Occipital lobe (tissue), 2 donors: ENCODE measurements around the gene RELCH. TPM values are rescaled to one million over a fixed set of nuclear protein-coding genes. Genes with fewer than 3 reads are reported as not detected.
"Not testable (repeated sequence)": the region's sequence is repeated elsewhere in the genome, so short reads cannot be mapped to it uniquely, and the experiment has no call there.

Experiments
- DNase-seq: peaks from one replicate; lab custom pipeline; 2025; lab: John Stamatoyannopoulos, UW
- total RNA-seq: library from RNA; depleted of rRNA; stranded (reverse); fragments of >200 nt; gene quantifications from one replicate; pipeline ENCODE4 v1.2.3, GENCODE V29; 2014

Gene RELCH
- 102 TPM for total RNA-seq

DNA sequence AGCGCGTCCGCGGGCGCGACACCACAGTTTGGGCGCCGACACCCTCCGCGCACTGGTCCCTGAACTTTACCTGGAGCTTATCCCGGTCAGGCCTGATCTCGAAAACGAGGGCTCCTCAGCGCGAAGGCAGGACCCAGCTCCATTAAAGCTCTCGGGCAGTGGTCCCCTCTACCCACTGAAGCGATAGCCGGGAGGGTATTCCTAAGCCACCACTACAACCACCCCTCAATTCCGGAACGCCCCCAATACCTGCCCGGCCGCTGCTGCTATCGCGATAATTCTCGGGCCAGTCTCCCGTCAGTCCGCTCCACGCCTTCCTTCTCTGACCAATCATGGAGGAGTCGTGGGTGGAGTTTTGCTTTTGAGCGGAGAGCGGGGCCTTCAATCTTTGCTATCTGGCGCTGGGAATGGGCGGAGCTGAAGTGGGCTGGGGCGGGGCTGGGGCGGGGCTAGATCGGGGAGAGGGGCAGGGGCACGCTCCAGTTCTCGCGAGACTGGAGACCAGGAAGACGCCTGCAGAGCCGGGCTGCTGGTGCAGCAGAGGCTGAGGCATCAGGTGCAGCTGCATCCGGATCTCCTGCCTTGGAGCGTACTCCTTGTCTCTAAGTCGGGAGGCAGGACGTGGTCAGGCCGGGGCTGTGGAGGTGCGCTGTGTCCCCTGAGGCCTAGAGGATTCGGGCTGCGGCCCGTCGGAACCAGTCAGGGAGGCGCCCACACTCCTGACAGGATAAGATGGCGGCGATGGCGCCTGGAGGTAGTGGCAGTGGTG is at the start of gene RELCH, which contains the start of gene PIGN:
RELCH (plus strand) TSS at position 482 of the 769 bp plus-strand sequence; CDS start at position 733, 251 bp downstream.
PIGN (minus strand) TSS at position 283 of the 769 bp plus-strand sequence. CDS start 25,703 bp downstream, outside the sequence.
- DNase-seq = peak; percentile 99

DNA sequence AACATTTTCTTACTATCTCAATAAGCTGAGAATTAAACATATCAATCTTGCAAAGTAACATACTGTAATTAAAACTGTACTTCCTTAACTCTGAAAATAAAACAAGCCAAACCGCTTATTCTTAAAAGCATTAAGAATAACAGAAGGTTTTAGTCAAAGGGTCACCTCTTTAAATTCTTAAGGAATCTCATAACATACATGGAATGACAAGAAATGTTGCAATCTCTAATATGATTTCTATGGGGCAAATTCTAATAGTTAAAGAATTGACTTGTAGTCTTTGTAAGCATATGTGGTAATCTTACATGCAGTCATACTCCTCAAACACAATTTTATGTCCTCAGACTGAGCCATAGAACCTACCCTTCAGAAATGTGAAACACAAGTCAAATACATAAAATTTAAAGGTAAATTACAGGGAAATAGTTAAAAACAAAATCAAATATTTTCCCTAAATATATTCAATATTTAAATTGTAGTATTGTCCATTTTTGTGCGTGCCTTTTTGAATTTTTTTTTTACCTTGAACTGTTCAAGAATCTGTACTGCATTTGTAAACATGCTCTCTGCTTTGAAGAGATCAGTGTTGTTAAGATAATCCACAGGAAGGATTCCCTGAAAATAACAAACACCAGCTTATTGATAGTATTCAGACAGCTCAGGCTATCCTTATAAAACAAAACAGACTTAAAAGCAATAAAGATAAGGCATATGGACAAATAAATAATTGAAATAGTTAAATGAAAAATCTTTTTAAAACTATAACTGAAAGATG is 48.4 kb upstream of the RELCH start:
- no peak for DNase-seq

- DNase-seq = no peak
Observed at GRCh38 chr18:62140259-62140658, 46.8 kb upstream of the RELCH start.

- DNase-seq = no peak
Observed at GRCh38 chr18:62144338-62144737, 42.7 kb upstream of the RELCH start.

- DNase-seq = no peak
Observed at GRCh38 chr18:62151068-62151771, 35.8 kb upstream of the RELCH start.

- no peak for DNase-seq
Observed at GRCh38 chr18:62152844-62153243, 34.2 kb upstream of the RELCH start.

- DNase-seq = no peak
Observed at GRCh38 chr18:62157843-62158242, 29.2 kb upstream of the RELCH start.

- DNase-seq = no peak
Observed at GRCh38 chr18:62164310-62164709, 22.7 kb upstream of the RELCH start.

GRCh38 chr18:62164855-62165487 is 22.1 kb upstream of the RELCH start:
- no peak for DNase-seq

GRCh38 chr18:62165583-62165982 is 21.5 kb upstream of the RELCH start:
- no peak for DNase-seq

DNA sequence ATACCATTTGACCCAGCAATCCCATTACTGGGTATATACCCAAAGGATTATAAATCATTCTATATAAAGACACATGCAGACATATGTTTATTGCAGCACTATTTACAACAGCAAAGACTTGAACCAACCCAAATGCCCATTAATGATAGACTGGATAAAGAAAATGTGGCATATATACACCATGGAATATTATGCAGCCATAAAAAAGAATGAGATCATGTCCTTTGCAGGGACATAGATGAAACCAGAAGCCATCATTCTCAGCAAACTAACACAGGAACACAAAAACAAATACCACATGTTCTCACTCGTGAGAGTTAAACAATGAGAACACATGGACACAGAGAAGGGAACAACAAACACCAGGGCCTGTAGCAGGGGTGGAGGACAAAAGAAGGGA is 20.5 kb upstream of the RELCH start:
- not testable (repeated sequence) for DNase-seq

- DNase-seq = no peak
Observed at GRCh38 chr18:62170857-62171256, 16.2 kb upstream of the RELCH start.

GRCh38 chr18:62172298-62172697 is 14.8 kb upstream of the RELCH start:
- DNase-seq = no peak

GRCh38 chr18:62175521-62175920 is 11.5 kb upstream of the RELCH start:
- DNase-seq = no peak

- no peak for DNase-seq
Observed at GRCh38 chr18:62177271-62177670, 9.8 kb upstream of the RELCH start.

DNA sequence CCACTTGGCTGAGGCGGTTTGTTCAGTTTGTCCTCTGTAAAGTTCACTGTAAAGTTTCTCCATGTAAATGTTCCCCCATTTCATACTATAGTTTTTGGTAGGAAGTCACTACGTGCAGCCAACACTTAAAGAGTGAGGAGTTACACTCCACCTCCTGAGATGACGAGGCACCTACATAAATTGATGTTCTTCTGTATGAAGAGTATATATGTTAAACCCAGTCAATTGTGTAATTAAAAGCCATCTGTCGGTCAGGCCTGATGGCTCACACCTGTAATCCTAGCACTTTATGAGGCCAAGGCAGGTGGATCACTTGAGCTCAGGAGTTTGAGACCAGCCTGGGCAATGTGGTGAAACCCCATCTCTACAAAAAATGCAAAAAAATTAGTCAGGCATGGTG is 7.8 kb upstream of the RELCH start:
- DNase-seq = no peak

DNA sequence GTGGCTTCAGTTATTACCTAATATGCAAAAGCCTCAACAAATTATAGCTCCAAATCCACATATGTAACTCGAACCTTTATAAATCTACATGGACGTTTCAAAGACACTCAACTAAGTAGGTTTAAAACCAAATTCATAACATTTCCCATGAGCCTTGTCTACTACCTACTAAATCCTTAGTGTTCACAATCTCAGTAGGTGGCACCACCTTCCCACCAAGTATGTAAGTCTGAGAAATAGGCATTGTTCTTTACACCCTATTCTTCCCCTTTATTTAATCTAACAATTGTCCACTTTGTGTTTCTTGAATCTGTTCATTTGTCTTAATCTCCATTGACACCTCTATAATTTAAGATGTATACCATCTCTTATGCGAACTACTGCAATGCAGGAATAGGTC is 4.8 kb upstream of the RELCH start:
- DNase-seq = no peak

DNA sequence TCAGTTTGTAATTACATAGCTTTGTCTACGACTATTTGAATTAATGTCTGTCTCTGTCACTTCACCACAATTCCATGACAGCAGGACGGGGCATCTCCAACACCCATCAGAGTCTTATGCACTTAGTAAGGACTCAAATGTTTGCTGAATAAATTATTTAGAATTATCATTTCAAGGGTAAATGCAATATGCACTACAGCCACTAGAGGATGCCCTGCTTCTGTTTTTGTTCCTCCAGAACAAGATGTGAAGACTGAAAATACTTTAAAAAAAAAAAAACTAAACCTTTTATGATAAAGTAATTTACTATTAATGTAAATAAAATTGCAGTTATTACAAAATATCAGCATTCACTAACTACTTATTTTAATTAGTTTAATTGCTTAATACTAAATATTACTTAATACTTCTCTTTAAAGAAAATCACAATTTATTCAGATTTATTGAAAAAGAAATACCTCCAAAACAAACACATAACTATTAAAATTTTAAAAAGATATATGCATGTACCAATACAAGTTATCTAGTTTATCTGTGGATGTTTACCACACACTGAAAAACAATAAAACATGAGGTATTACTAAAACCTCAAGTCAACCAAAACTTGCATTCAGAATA is 3.4 kb upstream of the RELCH start:
- no peak for DNase-seq

DNA sequence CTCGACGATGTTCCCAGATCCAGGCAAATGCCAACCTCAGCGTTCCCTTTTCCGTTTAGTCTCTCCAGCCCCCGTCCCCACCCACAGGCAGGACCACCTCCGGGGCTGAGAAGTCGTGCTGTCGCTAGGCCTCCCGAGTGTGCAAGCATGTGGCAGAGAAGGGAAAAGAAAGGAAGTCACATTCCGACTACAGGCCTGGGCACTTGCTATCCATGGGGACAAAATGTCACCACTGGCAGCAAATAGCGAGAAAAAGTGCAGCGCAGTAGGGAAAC is 619 bp upstream of the RELCH start:
- no peak for DNase-seq

DNA sequence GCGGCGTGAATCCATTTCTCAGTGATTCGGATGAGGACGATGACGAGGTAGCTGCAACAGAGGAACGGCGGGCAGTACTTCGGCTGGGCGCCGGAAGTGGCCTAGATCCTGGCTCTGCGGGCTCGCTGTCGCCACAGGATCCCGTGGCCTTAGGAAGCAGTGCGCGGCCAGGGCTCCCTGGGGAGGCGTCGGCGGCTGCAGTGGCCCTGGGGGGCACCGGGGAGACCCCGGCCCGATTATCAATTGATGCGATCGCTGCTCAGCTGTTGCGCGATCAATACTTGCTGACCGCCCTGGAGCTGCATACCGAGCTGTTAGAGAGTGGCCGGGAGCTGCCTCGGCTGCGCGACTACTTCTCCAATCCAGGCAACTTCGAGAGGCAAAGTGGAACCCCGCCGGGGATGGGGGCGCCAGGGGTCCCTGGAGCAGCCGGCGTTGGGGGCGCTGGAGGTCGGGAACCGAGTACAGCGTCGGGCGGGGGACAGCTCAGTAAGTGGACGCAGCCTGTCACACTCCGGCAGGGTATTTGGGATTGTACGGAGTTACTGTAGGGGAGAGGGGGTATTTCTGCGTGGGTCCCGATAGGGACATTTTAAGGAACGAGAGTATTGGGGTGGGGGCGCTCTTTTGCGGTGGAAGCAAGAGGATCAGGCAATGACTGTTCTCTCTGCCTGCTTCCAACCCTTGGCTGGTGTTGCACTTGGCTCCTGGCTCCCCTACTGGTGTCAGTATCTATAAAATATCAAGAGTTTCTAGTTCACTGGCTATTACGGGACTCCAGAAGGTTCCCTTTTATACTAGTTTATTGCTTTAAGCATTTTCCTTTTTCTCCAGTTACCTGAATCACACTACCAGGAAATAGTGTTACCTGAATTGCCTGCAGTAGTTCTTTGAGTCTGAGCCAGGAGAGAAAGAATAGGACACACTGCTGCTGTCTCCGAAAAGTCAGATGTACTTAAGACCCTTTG is 772 bp downstream of the RELCH start:
- DNase-seq = peak; percentile 3
